GM21360 (cell line): ENCODE data around the gene TTC16.

Experiments used
- ATAC-seq: cut with Tn5 transposase; IDR thresholded peaks from one replicate; pipeline ENCODE4 v1.9.1; 2021; ENCODE audit warnings: mild to moderate bottlenecking, moderate library complexity; ENCODE audit not compliant: unreplicated experiment

TTC16 gene, protein sequence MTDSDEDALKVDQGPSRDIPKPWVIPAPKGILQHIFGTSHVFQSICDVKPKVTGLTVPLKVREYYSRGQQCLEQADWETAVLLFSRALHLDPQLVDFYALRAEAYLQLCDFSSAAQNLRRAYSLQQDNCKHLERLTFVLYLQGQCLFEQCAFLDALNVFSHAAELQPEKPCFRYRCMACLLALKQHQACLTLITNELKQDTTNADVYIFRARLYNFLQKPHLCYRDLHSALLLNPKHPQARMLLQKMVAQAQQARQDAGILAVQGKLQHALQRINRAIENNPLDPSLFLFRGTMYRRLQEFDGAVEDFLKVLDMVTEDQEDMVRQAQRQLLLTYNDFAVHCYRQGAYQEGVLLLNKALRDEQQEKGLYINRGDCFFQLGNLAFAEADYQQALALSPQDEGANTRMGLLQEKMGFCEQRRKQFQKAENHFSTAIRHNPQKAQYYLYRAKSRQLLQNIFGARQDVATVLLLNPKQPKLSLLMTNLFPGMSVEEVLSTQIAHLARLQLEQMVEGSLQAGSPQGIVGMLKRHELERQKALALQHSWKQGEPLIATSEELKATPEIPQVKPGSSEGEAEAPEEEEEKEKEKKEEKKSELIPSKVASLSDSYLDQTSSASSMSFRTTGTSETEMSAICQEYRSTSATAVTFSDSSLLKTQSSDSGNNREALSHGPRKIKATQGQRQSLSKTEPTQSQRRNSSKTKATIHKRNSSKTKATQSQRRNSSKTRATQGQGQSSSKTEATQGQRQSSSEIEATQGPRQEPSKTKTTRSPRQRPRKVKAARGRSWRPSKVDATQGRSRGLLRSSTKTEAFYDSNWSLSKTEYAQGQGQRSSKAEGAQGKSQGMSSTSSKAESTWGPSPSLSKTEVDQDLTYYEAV

GRCh38 chr9:127715470-127716337 lies at the start of gene TTC16, which contains the start of gene PTRH1:
Gene TTC16 (plus strand): TSS chr9:127716079. CDS start chr9:127716146, 67 bp downstream.
Gene PTRH1 (minus strand): TSS chr9:127715663. CDS start chr9:127715639, 24 bp downstream.
- ATAC-seq, result peak; percentile 78

DNA sequence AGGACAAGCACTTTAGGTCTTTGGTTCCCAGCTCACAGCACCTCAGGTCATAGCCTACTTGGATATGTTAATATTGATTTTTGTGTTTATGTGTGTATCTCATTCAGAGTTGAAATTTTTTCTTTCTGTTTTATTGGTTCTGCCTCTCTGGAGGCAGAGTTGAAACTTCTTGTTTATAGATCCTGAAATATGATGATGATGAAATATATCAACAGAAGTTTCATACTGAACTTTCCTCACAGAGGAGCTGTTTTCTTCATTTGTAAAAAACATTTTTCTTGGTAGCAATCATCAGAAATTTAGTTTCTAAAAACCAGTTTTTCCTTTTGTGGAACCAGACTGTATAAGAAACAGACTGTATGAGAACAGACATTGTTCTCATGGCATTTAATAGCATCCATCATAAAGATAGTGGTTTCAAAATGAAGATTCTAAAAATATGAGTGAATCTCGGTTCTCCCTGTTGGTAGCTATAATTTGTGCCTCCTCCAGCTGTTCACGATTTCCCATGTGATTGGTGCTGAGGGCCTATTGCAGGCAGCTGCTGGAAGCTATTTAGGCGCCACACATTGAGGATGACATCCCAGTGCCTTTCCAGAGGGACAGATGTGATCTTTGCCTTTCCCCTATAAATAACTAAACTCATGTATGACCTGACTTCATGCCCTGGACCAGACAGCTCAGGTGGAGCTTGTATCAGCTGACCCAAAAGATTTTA lies 48.6 kb upstream of the TTC16 start:
- no peak for ATAC-seq

DNA sequence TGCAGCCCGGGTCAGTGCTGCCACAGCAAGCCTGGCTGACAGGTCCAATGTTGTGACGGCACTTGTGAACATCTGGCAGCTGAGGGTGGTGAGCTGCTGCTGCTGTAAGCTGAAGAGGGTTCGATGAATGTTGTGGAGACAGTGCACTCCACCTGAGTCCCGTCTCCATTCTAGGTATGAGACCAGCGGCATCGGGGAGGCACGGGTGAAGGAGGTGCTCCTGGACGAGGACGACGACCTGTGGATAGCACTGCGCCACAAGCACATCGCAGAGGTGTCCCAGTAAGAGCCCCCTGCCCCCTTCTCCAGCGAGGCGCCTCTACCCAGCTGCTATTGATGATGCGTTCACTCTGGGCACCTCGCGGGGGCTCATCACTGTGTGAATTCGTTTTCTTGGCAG lies 48.0 kb upstream of the TTC16 start:
- ATAC-seq, result no peak

- ATAC-seq, result no peak
Measured at GRCh38 chr9:127673234-127673633, 42.6 kb upstream of the TTC16 start.

- ATAC-seq, result no peak
Measured at GRCh38 chr9:127676638-127677037, 39.2 kb upstream of the TTC16 start.

DNA sequence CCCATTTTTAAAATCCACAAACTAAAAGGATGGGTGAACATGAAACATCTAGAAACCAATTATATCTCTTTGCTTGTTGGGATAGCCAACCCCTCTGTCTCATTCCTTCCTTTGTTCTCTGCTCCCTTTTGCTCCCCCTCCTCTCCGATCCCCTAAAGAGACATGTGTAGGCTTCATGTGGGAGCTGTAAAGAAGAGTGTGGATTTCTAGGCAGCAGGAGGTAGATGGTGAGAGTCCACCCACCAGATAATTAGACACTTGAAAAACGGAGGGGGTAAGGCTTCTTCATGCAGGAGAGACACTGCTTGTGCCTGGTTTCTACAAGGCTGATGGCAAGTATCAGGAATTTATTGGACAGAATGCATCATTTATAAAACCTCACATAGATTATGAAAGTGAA lies 36.4 kb upstream of the TTC16 start:
- ATAC-seq, result no peak

GRCh38 chr9:127680226-127680625 lies 35.7 kb upstream of the TTC16 start:
- ATAC-seq, result no peak

- no peak for ATAC-seq
Measured at GRCh38 chr9:127680846-127681245, 35.0 kb upstream of the TTC16 start.

GRCh38 chr9:127682351-127683136 lies 33.3 kb upstream of the TTC16 start:
- ATAC-seq, result no peak

DNA sequence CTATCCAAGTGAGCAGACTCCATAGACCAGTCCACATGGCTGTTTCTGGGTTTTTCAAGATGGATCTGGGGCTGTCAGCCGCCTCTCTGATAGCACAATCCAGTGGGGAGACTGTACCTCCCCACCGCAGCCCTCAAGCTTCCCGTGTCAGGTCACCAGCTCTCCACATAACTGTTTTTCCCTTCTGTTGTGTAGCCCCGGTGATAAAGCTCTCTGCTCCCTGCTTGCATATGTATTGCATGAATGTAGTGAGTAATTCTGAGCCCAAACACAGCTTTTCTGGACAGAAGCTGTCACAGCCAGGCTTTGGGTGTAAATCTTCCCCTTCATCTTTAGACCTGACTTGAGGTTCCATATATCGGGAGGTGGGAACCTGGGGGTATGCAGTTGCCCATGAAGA lies 32.2 kb upstream of the TTC16 start:
- ATAC-seq, result no peak

DNA sequence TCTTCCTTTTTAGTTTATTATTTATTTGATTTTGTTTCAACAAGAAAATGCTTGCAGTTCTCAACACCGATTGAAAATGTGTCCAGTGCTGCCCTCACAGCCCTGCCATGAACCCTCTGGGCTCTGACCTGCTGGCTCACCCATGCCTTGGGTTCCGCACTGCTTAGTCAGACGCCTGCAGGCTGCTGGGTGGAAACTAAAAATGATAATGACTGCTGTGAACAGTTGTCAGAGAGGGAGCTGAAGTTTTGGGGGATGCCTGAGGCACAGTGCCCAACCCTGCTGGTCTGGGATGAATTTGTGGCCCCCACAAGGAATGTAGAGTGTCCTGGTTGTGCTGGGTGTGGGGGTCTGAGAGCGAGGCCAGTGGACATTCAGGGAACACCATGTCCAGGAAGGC lies 31.3 kb upstream of the TTC16 start:
- ATAC-seq, result no peak

- no peak for ATAC-seq
Measured at GRCh38 chr9:127686461-127687393, 29.2 kb upstream of the TTC16 start.

DNA sequence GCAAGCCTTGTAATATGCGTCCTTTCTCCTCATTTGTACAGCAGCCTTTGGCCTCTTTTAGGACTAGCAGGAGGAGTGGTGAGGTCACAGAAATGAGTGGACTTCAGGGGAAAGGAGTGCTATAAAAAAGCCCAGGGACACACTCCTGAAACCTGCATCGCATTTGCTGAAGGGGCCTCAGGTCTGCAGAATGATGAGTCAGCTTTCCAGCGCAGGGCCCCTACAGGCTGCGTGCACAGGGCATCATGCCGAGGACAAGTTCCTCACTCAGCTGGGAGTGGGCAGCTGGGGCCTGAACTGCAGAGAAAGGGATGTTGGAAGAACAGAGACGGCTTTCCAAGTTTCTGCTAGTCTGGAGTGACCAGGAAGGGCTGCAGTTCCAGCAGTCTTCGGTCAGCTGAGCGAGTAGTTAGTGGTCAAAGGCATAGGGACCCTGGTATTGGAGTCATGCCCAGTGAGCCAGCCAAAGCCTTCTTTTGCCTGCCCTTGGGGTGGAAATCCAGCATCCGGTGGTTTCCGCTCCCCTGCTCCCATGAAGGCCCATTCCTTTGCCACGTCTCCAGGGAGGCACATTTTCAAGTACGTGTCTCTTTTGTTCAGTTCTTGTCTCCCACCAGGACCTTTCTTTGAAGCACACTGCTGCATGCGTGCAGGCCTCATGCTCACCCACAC lies 26.4 kb upstream of the TTC16 start:
- no peak for ATAC-seq

DNA sequence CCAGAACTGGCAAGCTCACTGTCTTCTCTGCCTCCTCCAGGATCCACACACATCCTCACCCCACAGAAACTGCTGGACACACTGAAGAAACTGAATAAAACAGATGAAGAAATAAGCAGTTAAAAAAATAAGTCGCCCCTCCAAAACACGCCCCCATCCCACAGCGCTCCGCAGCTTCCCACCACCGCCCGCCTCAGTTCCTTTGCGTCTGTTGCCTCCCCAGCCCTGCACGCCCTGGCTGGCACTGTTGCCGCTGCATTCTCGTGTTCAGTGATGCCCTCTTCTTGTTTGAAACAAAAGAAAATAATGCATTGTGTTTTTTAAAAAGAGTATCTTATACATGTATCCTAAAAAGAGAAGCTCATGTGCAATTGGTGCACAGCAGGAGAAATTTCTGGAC lies 25.1 kb upstream of the TTC16 start:
- ATAC-seq, result no peak

- no peak for ATAC-seq
Measured at GRCh38 chr9:127692071-127692470, 23.8 kb upstream of the TTC16 start.

- no peak for ATAC-seq
Measured at GRCh38 chr9:127693143-127693542, 22.7 kb upstream of the TTC16 start.

GRCh38 chr9:127693697-127694096 lies 22.2 kb upstream of the TTC16 start:
- no peak for ATAC-seq
